T-cell (primary cell): Measurements from ENCODE around the gene SLC16A9. TPM values are rescaled to one million over a fixed set of nuclear protein-coding genes. Genes with fewer than 3 reads are reported as not detected.
"Not testable (repeated sequence)": the region's sequence is repeated elsewhere in the genome, so short reads cannot be mapped to it uniquely, and the experiment has no call there.

Experiments
- ATAC-seq, 4 experiments: fragments of 200-7000 bp in 3 of 4; fragments of 150-1000 bp in 1 of 4; cut with Tn5 transposase; replicated peaks in 1 of 4; 1 replicate in 3 of 4; 2 replicates in 1 of 4; pipeline ENCODE4 v1.10.0; 2021; ENCODE audit warnings: moderate library complexity in 3 of 4, mild to moderate bottlenecking in 2 of 4, moderate number of reproducible peaks in 1 of 4
- CTCF ChIA-PET, 2 donors: fragments of 300-600 bp; sonication (Branson Sonifier 250); formaldehyde crosslinking; loops; one replicate each; lab custom pipeline; 2022; ENCODE audit warnings: antibody characterized with exemption in 2 of 2; lab: Charles Lee
- POLR2A ChIA-PET, 2 donors: fragments of 300-600 bp; sonication (Branson Sonifier 250); formaldehyde crosslinking; loops; one replicate each; lab custom pipeline; 2022; ENCODE audit warnings: antibody characterized with exemption in 2 of 2; lab: Charles Lee
- DNase-seq, 35 experiments: peaks; one replicate each; pipeline versions ENCODE4 v3.0.0 to v3.0.0-alpha.2; 2013 to 2023
- H3K27ac ChIP-seq: one replicate; pipeline ENCODE4 v1.5.1; 2013; ENCODE audit warnings: low read length
- H3K27me3 ChIP-seq, 2 experiments: replicated peaks in 1 of 2; 1 replicate in 1 of 2; 2 replicates in 1 of 2; pipeline versions ENCODE4 v1.6.1 to v1.7.0; 2013; ENCODE audit warnings: low read length in 1 of 2, mixed read lengths in 1 of 2; ENCODE audit not compliant: control insufficient read depth in 2 of 2, insufficient read depth in 2 of 2; ENCODE audit errors: extremely low read depth in 1 of 2
- H3K36me3 ChIP-seq, 2 donors: 1 replicate in 1 of 2; 2 replicates in 1 of 2; pipeline versions ENCODE4 v1.6.1 to v1.7.0; 2013; ENCODE audit warnings: low read length in 1 of 2; ENCODE audit not compliant: control insufficient read depth in 2 of 2, insufficient read depth in 1 of 2; ENCODE audit errors: extremely low read depth in 1 of 2
- H3K4me1 ChIP-seq, 2 experiments: 1 replicate in 1 of 2; 2 replicates in 1 of 2; pipeline versions ENCODE4 v1.6.1 to v1.7.0; 2013; ENCODE audit warnings: low read length in 2 of 2, mixed read lengths in 1 of 2; ENCODE audit not compliant: insufficient read depth in 2 of 2, control insufficient read depth in 1 of 2; ENCODE audit errors: extremely low read depth in 1 of 2
- H3K4me3 ChIP-seq, 2 donors: 1 replicate in 1 of 2; 2 replicates in 1 of 2; pipeline versions ENCODE4 v1.5.1 to v1.7.0; 2013; ENCODE audit warnings: mild to moderate bottlenecking in 2 of 2, low read length in 1 of 2, moderate library complexity in 1 of 2; ENCODE audit not compliant: control insufficient read depth in 1 of 2; ENCODE audit errors: extremely low read depth in 1 of 2
- H3K9me3 ChIP-seq: 2 replicates; pipeline ENCODE4 v1.7.0; 2013
- H3K27ac Mint-ChIP-seq, 2 donors: one replicate each; pipeline ENCODE4 v1.8.0; 2020 to 2021; ENCODE audit warnings: mild to moderate bottlenecking in 2 of 2, mixed read lengths in 2 of 2
- H3K27me3 Mint-ChIP-seq, 2 donors: one replicate each; pipeline ENCODE4 v1.8.0; 2021 to 2022; ENCODE audit warnings: mixed read lengths in 2 of 2
- H3K36me3 Mint-ChIP-seq: one replicate; pipeline ENCODE4 v1.8.0; 2021; ENCODE audit warnings: mixed read lengths
- H3K4me1 Mint-ChIP-seq, 3 donors: one replicate each; pipeline ENCODE4 v1.8.0; 2020 to 2022; ENCODE audit warnings: mixed read lengths in 3 of 3, mild to moderate bottlenecking in 1 of 3
- H3K4me3 Mint-ChIP-seq, 3 donors: one replicate each; pipeline ENCODE4 v1.8.0; 2020 to 2022; ENCODE audit warnings: mild to moderate bottlenecking in 3 of 3, mixed read lengths in 3 of 3, moderate library complexity in 3 of 3
- H3K9me3 Mint-ChIP-seq, 3 donors: one replicate each; pipeline ENCODE4 v1.8.0; 2020 to 2022; ENCODE audit warnings: mixed read lengths in 3 of 3
- WGBS: methylation state at CpG from one replicate; pipeline ENCODE4 v1.1.5; 2013; ENCODE audit warnings: missing lambda C conversion rate; ENCODE audit not compliant: insufficient coverage; 5-methylcytosine and 5-hydroxymethylcytosine counted together
- total RNA-seq, 35 experiments: library from RNA in 6 of 35; stranded (reverse) in 6 of 35; fragments of 120-200 nt in 1 of 35; gene quantifications; one replicate each; pipeline versions ENCODE4 v1.2.1 to v1.2.4 and lab custom pipeline; 2013 to 2026

SLC16A9 gene
- total RNA-seq, 5 donors from 2014 or later (not counting 1 experiment from before 2014, with no cell fraction given) = 0.20 to 0.44 (median 0.20) TPM; not detected in 2

DNA sequence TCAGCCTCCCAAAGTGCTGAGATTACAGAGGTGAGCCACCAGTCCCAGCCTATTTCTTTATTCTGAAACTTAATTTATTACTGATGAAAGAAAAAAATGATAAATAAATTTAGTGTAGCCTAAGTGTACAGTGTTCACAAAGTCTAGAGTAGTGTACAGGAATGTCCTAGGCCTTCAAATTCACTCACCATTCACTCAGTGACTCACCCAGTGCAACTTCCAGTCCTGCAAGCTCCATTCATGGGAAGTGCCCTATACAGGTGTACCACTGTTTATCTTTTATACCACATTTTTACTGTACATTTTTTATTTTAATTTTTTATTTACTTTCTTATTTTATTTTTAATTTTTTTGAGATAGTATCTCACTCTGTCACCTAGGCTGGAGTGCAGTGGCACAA is 31.4 kb upstream of the SLC16A9 start:
- H3K4me1 Mint-ChIP-seq = no peaks in the 10 kb centered on the region
- no peak for DNase-seq
- H3K9me3 ChIP-seq = no peaks in the 10 kb centered on the region
- no peaks in the 10 kb centered on the region for H3K36me3 ChIP-seq
- H3K27ac Mint-ChIP-seq = no peak overlapping the region
- H3K27me3 Mint-ChIP-seq = peaks cover 3 to 4% of the 10 kb centered on the region in 2 donors
- no peak overlapping the region for H3K4me3 Mint-ChIP-seq
- H3K9me3 Mint-ChIP-seq = peaks cover 0 to 2% (median 0%) of the 10 kb centered on the region in 3 donors
- H3K27ac ChIP-seq = no peak overlapping the region
- H3K36me3 Mint-ChIP-seq = no peaks in the 10 kb centered on the region
- POLR2A ChIA-PET = interaction anchor here in 1 of 2 donors (0.6 kb wide), 1 partner anchor 103 kb away, joined by 4 read pairs; no protein-coding TSS in a partner anchor
- CTCF ChIA-PET = no interaction called here
- no peak overlapping the region for H3K4me3 ChIP-seq
- H3K27me3 ChIP-seq = peaks cover 0 to 4% of the 10 kb centered on the region in 2 experiments
- ATAC-seq = no peak
- no peaks in the 10 kb centered on the region for H3K4me1 ChIP-seq

GRCh38 chr10:59736749-59737148 is 27.1 kb upstream of the SLC16A9 start:
- no peaks in the 10 kb centered on the region for H3K36me3 ChIP-seq
- WGBS = 83% methylated on average over 1 of the region's 1 CpG

GRCh38 chr10:59735296-59735695 is 25.6 kb upstream of the SLC16A9 start:
- WGBS = no CpG with 5 or more reads among the region's 1 CpG
- no peaks in the 10 kb centered on the region for H3K36me3 Mint-ChIP-seq
- Histone ChIP-seq H3K27ac (no peak overlapping the region), H3K4me3 (no peak overlapping the region), H3K9me3 (no peaks in the 10 kb centered on the region), H3K27me3 (peaks cover 0 to 6% of the 10 kb centered on the region in 2 experiments), H3K36me3 (no peaks in the 10 kb centered on the region), H3K4me1 (no peaks in the 10 kb centered on the region)
- ChIA-PET POLR2A (interaction anchor here in 1 of 2 donors (0.5 kb wide), 1 partner anchor 18 kb away, joined by 9 read pairs; the partner anchor contains the start of gene MRLN), CTCF (no interaction called here)
- DNase-seq (no peak), ATAC-seq (no peak)
- no peak overlapping the region for H3K27ac Mint-ChIP-seq
- H3K9me3 Mint-ChIP-seq = no peaks in the 10 kb centered on the region
- H3K27me3 Mint-ChIP-seq = peaks cover 7 to 10% of the 10 kb centered on the region in 2 donors
- H3K4me3 Mint-ChIP-seq = no peak overlapping the region
- no peaks in the 10 kb centered on the region for H3K4me1 Mint-ChIP-seq

More at GRCh38 chr10:59736749-59737148, 27.1 kb upstream of the SLC16A9 start:
- ChIA-PET POLR2A (no interaction called here), CTCF (no interaction called here)
- Histone ChIP-seq H3K4me1 (no peaks in the 10 kb centered on the region), H3K27me3 (peaks cover 0 to 8% of the 10 kb centered on the region in 2 experiments), H3K4me3 (no peak overlapping the region), H3K9me3 (no peaks in the 10 kb centered on the region), H3K27ac (no peak overlapping the region)
- H3K27ac Mint-ChIP-seq = no peak overlapping the region
- no peaks in the 10 kb centered on the region for H3K4me1 Mint-ChIP-seq
- H3K9me3 Mint-ChIP-seq = no peaks in the 10 kb centered on the region
- no peak overlapping the region for H3K4me3 Mint-ChIP-seq
- DNase-seq (no peak), ATAC-seq (no peak)
- peaks cover 9 to 10% of the 10 kb centered on the region in 2 donors for H3K27me3 Mint-ChIP-seq
- H3K36me3 Mint-ChIP-seq = no peaks in the 10 kb centered on the region

- POLR2A ChIA-PET = no interaction called here
- H3K4me3 ChIP-seq = no peak overlapping the region
- Mint-ChIP-seq H3K4me1 (no peaks in the 10 kb centered on the region), H3K36me3 (no peaks in the 10 kb centered on the region), H3K4me3 (no peak overlapping the region), H3K27ac (no peak overlapping the region), H3K9me3 (no peaks in the 10 kb centered on the region), H3K27me3 (peaks cover 7 to 10% of the 10 kb centered on the region in 2 donors)
- CTCF ChIA-PET = no interaction called here
- H3K4me1 ChIP-seq = no peaks in the 10 kb centered on the region
- ATAC-seq (no peak), DNase-seq (no peak)
- H3K9me3 ChIP-seq = no peaks in the 10 kb centered on the region
- no peak overlapping the region for H3K27ac ChIP-seq
- WGBS = 80% methylated on average over 1 of the region's 3 CpGs
- H3K36me3 ChIP-seq = no peaks in the 10 kb centered on the region
- H3K27me3 ChIP-seq = peaks cover 0 to 6% of the 10 kb centered on the region in 2 experiments
Observed at GRCh38 chr10:59734014-59734462, 24.4 kb upstream of the SLC16A9 start.

DNA sequence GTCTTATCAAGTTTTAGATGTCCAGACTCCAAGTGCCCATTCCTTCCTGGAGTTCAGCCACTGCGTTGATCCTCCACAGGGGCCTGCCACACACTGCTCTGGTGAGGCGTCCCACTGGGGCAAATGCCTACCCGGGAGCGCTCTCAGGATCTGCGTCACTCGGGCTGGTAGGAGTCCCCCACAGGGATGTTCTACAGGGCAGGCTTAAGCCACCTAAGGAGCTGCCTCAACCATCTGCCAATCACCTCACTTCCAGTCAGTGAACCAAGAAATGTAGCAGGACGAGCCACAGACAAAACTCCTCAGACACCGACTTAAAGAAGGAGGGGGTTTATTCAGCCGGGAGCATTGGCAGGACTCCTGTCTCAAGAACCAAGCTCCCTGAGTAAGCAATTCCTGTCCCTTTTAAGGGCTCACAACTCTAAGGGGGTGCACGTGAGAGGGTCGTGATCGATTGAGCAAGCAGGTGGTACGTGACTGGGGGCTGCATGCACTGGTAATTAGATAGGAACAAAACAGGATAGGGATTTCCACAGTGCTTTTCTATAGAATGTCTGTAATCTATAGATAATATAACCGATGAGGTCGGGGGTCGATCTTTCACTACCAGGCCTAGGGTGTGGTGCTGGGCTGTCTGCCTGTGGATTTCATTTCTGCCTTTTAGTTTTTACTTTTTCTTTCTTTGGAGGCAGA is 23.8 kb upstream of the SLC16A9 start:
- POLR2A ChIA-PET, DNase-seq, ATAC-seq, H3K9me3 ChIP-seq, H3K36me3 Mint-ChIP-seq, H3K27ac ChIP-seq, H3K4me3 Mint-ChIP-seq, H3K36me3 ChIP-seq, H3K4me3 ChIP-seq, H3K4me1 ChIP-seq, CTCF ChIA-PET, H3K27me3 Mint-ChIP-seq, H3K4me1 Mint-ChIP-seq, H3K27me3 ChIP-seq, H3K27ac Mint-ChIP-seq, H3K9me3 Mint-ChIP-seq: not testable (repeated sequence)
- WGBS = 95% methylated on average over 7 of the region's 16 CpGs

GRCh38 chr10:59732849-59733248 is 23.2 kb upstream of the SLC16A9 start:
- POLR2A ChIA-PET, H3K36me3 Mint-ChIP-seq, ATAC-seq, H3K4me3 Mint-ChIP-seq, H3K9me3 Mint-ChIP-seq, H3K4me3 ChIP-seq, DNase-seq, H3K27me3 Mint-ChIP-seq, H3K27me3 ChIP-seq, CTCF ChIA-PET, H3K4me1 ChIP-seq, H3K36me3 ChIP-seq, H3K27ac ChIP-seq, H3K27ac Mint-ChIP-seq, H3K9me3 ChIP-seq, H3K4me1 Mint-ChIP-seq: not testable (repeated sequence)
- 96% methylated on average over 4 of the region's 4 CpGs for WGBS
